SK-MEL-5 (cell line): ENCODE results near the gene PLAAT2. TPM values are rescaled to one million over a fixed set of nuclear protein-coding genes. Genes with fewer than 3 reads are reported as not detected.
A peak's percentile ranks its signal among the peaks of the same experiment; 100 is the strongest.
"Not testable (repeated sequence)": the region's sequence is repeated elsewhere in the genome, so short reads cannot be mapped to it uniquely, and the experiment has no call there.

Experiments used
- DNase-seq: peaks from one replicate; pipeline ENCODE4 v3.0.0-alpha.2; 2016; ENCODE audit warnings: low read depth, low spot score
- in situ Hi-C: cut with HindIII; loops from 2 replicates; pipeline ENCODE4 v1.10.0; 2016; ENCODE audit warnings: low sequenced_read_pairs, high pct_unique_total_duplicates, low pct_unique_long_range_greater_than_20kb
- total RNA-seq: library from RNA; depleted of rRNA; stranded (reverse); fragments of >200 nt; shearing (Covaris generic); gene quantifications from 2 replicates; pipeline ENCODE4 v1.2.3, GENCODE V29; 2014

The PLAAT2 gene
- total RNA-seq, 1 experiment from 2014 or later: not detected

- in situ Hi-C loops: no loop called here
- DNase-seq: no peak
These were observed 31.1 kb downstream of the PLAAT2 start for GRCh38 chr11:63532117-63532516.

- DNase-seq: peak; percentile 9
- in situ Hi-C loops: not testable (repeated sequence)
These were observed 31.9 kb downstream of the PLAAT2 start for GRCh38 chr11:63531074-63531792.

- no peak for DNase-seq
- in situ Hi-C loops: no loop called here
These were observed 33.2 kb downstream of the PLAAT2 start for GRCh38 chr11:63530021-63530420.

- DNase-seq, in situ Hi-C loops: not testable (repeated sequence)
These were observed 33.8 kb downstream of the PLAAT2 start for GRCh38 chr11:63529373-63529772.

GRCh38 chr11:63528729-63529278 is 34.4 kb downstream of the PLAAT2 start:
- in situ Hi-C loops: not testable (repeated sequence)

GRCh38 chr11:63528156-63528555 is 35.0 kb downstream of the PLAAT2 start:
- in situ Hi-C loops, DNase-seq: not testable (repeated sequence)

More at GRCh38 chr11:63528729-63529278, 34.4 kb downstream of the PLAAT2 start:
- DNase-seq: not testable (repeated sequence)

- no peak for DNase-seq
- in situ Hi-C loops: no loop called here
These were observed 35.5 kb downstream of the PLAAT2 start for GRCh38 chr11:63527667-63528066.

GRCh38 chr11:63523151-63523550 is 40.0 kb downstream of the PLAAT2 start:
- no peak for DNase-seq
- in situ Hi-C loops: no loop called here

GRCh38 chr11:63521896-63522295 is 41.3 kb downstream of the PLAAT2 start:
- in situ Hi-C loops: no loop called here
- DNase-seq: no peak

GRCh38 chr11:63520606-63521170 is 42.5 kb downstream of the PLAAT2 start:
- in situ Hi-C loops: no loop called here
- no peak for DNase-seq

GRCh38 chr11:63518548-63518947 is 44.6 kb downstream of the PLAAT2 start:
- DNase-seq: peak; percentile 9
- in situ Hi-C loops: no loop called here

GRCh38 chr11:63517156-63517555 is 46.0 kb downstream of the PLAAT2 start:
- no peak for DNase-seq
- in situ Hi-C loops: no loop called here

GRCh38 chr11:63516109-63516508 is 47.1 kb downstream of the PLAAT2 start:
- DNase-seq: no peak
- in situ Hi-C loops: no loop called here

GRCh38 chr11:63512816-63513215 is 50.4 kb downstream of the PLAAT2 start:
- no peak for DNase-seq
- in situ Hi-C loops: no loop called here

- DNase-seq: no peak
- in situ Hi-C loops: no loop called here
These were observed 52.0 kb downstream of the PLAAT2 start for GRCh38 chr11:63511048-63511748.

GRCh38 chr11:63510360-63511047 is 52.7 kb downstream of the PLAAT2 start:
- in situ Hi-C loops: no loop called here
- no peak for DNase-seq

- in situ Hi-C loops: no loop called here
- DNase-seq: no peak
These were observed 54.4 kb downstream of the PLAAT2 start for GRCh38 chr11:63508745-63509144.

GRCh38 chr11:63508009-63508408 is 55.2 kb downstream of the PLAAT2 start:
- in situ Hi-C loops: no loop called here
- DNase-seq: peak; percentile 49
